Neural progenitor cell (in vitro differentiated cells): ENCODE results near the gene ANXA6. TPM values are rescaled to one million over a fixed set of nuclear protein-coding genes. Genes with fewer than 3 reads are reported as not detected.

Experiments used
- DNase-seq: peaks from one replicate; pipeline ENCODE4 v3.0.0-alpha.2; 2016; ENCODE audit warnings: low spot score
- H2AFZ ChIP-seq: fragments of 200-600 bp; sonication (generic); replicated peaks from 2 replicates; pipeline ENCODE4 v1.6.1; 2016; ENCODE audit warnings: antibody characterized with exemption
- H3F3A ChIP-seq: fragments of 200-600 bp; sonication (generic); 2 replicates; pipeline ENCODE4 v1.6.1; 2016; ENCODE audit warnings: antibody characterized with exemption, low read depth
- H3K27ac ChIP-seq: fragments of 200-600 bp; sonication (generic); 2 replicates; pipeline ENCODE4 v1.5.1; 2016; ENCODE audit warnings: mild to moderate bottlenecking
- H3K27me3 ChIP-seq: fragments of 200-600 bp; sonication (generic); 2 replicates; pipeline ENCODE4 v1.6.1; 2016; ENCODE audit warnings: mild to moderate bottlenecking, moderate library complexity
- H3K36me3 ChIP-seq: fragments of 200-600 bp; sonication (generic); 2 replicates; pipeline ENCODE4 v1.5.1; 2016
- H3K4me1 ChIP-seq: fragments of 200-600 bp; sonication (generic); 2 replicates; pipeline ENCODE4 v1.6.1; 2016; ENCODE audit warnings: mixed run types
- H3K4me2 ChIP-seq: fragments of 200-600 bp; sonication (generic); 2 replicates; pipeline ENCODE4 v1.6.1; 2016
- H3K4me3 ChIP-seq: fragments of 200-600 bp; sonication (generic); 2 replicates; pipeline ENCODE4 v1.5.1; 2016
- H3K79me2 ChIP-seq: fragments of 200-600 bp; sonication (generic); 2 replicates; pipeline ENCODE4 v1.6.1; 2016; ENCODE audit warnings: low read depth
- H3K9ac ChIP-seq: fragments of 200-600 bp; sonication (generic); 2 replicates; pipeline ENCODE4 v1.6.1; 2016
- H3K9me3 ChIP-seq: fragments of 200-600 bp; sonication (generic); 2 replicates; pipeline ENCODE4 v1.5.1; 2016; ENCODE audit warnings: low read depth
- H4K20me1 ChIP-seq: fragments of 200-600 bp; sonication (generic); 2 replicates; pipeline ENCODE4 v1.6.1; 2016; ENCODE audit warnings: low read depth
- H3K27ac Mint-ChIP-seq: 3 replicates; pipeline ENCODE4 v1.8.0; 2021; ENCODE audit warnings: mixed read lengths
- H3K27me3 Mint-ChIP-seq: 2 replicates; pipeline ENCODE4 v1.8.0; 2022; ENCODE audit warnings: low read depth, mild to moderate bottlenecking, inconsistent platforms, moderate library complexity, mixed read lengths; ENCODE audit not compliant: insufficient read depth
- H3K36me3 Mint-ChIP-seq: 3 replicates; pipeline ENCODE4 v1.8.0; 2021; ENCODE audit warnings: mixed read lengths
- H3K4me1 Mint-ChIP-seq: 3 replicates; pipeline ENCODE4 v1.8.0; 2021; ENCODE audit warnings: mixed read lengths
- H3K4me3 Mint-ChIP-seq: 3 replicates; pipeline ENCODE4 v1.8.0; 2021; ENCODE audit warnings: mild to moderate bottlenecking, moderate library complexity, mixed read lengths
- H3K9me3 Mint-ChIP-seq: 3 replicates; pipeline ENCODE4 v1.8.0; 2020; ENCODE audit warnings: mixed read lengths
- EZH2 ChIP-seq: fragments of 200-600 bp; sonication (generic); IDR thresholded peaks from 2 replicates; pipeline ENCODE4 v1.6.1; 2017; ENCODE audit warnings: antibody characterized with exemption, mild to moderate bottlenecking, moderate library complexity
- EZH2phosphoT487 ChIP-seq: fragments of 200-600 bp; sonication (generic); IDR thresholded peaks from 2 replicates; pipeline ENCODE4 v1.6.1; 2017; ENCODE audit warnings: antibody characterized with exemption
- total RNA-seq: library from RNA; depleted of rRNA; stranded (reverse); fragments of >200 nt; gene quantifications from 2 replicates; pipeline ENCODE4 v1.2.3, GENCODE V29; 2015; ENCODE audit warnings: low replicate concordance
- TF ChIP-seq, protein P1 (sequence below): fragments of 200-600 bp; sonication (generic); IDR thresholded peaks from 2 replicates; pipeline ENCODE4 v1.5.1; 2017; ENCODE audit warnings: antibody characterized with exemption, mild to moderate bottlenecking

Gene ANXA6
- total RNA-seq, 1 donor from 2014 or later, result 97.6 TPM

DNA sequence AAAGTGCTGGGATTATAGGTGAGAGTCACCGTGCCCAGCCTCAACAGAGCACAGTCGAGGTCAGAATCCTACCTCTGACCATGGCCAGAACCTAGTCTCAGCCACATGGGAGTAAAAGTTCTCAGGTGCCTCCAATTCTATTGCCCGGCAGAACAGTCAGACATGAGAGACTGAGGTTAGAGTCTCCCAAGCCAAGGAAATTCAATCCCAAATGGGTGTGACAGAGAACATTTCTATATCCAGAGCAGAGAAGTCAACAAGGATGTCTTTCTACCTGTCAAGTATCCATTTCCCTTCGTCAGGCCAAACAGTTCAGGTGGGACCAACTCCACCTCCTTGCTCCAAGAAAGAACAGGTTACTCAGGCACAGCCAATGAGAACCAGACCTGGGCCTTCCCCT lies 10.5 kb downstream of the ANXA6 start:
- Histone ChIP-seq H2AFZ (no peak overlapping the region), H3K36me3 (no peaks in the 10 kb centered on the region), H3K27ac (no peak overlapping the region), H3K9ac (no peak overlapping the region), H3K79me2 (no peaks in the 10 kb centered on the region), H3K4me3 (no peak overlapping the region), H3F3A (no peaks in the 10 kb centered on the region), H3K27me3 (no peaks in the 10 kb centered on the region), H3K9me3 (no peaks in the 10 kb centered on the region), H3K4me2 (no peak overlapping the region), H3K4me1 (peaks cover 16% of the 10 kb centered on the region), H4K20me1 (peaks cover 7% of the 10 kb centered on the region)
- Mint-ChIP-seq H3K4me1 (peaks cover 51% of the 10 kb centered on the region), H3K9me3 (no peaks in the 10 kb centered on the region), H3K27me3 (peaks cover 2% of the 10 kb centered on the region), H3K4me3 (no peak overlapping the region), H3K27ac (no peak overlapping the region), H3K36me3 (peaks cover 18% of the 10 kb centered on the region)
- no peak for TF ChIP-seq EZH2
- TF ChIP-seq, protein P1, sequence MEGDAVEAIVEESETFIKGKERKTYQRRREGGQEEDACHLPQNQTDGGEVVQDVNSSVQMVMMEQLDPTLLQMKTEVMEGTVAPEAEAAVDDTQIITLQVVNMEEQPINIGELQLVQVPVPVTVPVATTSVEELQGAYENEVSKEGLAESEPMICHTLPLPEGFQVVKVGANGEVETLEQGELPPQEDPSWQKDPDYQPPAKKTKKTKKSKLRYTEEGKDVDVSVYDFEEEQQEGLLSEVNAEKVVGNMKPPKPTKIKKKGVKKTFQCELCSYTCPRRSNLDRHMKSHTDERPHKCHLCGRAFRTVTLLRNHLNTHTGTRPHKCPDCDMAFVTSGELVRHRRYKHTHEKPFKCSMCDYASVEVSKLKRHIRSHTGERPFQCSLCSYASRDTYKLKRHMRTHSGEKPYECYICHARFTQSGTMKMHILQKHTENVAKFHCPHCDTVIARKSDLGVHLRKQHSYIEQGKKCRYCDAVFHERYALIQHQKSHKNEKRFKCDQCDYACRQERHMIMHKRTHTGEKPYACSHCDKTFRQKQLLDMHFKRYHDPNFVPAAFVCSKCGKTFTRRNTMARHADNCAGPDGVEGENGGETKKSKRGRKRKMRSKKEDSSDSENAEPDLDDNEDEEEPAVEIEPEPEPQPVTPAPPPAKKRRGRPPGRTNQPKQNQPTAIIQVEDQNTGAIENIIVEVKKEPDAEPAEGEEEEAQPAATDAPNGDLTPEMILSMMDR, result no peak
- TF ChIP-seq EZH2phosphoT487, result no peak
- DNase-seq, result no peak

- no peaks in the 10 kb centered on the region for H3F3A ChIP-seq
- Mint-ChIP-seq H3K4me3 (no peak overlapping the region), H3K4me1 (peaks cover 51% of the 10 kb centered on the region), H3K9me3 (no peaks in the 10 kb centered on the region), H3K27me3 (peaks cover 4% of the 10 kb centered on the region), H3K27ac (no peak overlapping the region), H3K36me3 (peaks cover 18% of the 10 kb centered on the region)
- DNase-seq, result no peak
- peaks cover 23% of the 10 kb centered on the region for H3K4me1 ChIP-seq
- no peak overlapping the region for H3K27ac ChIP-seq
- H3K27me3 ChIP-seq, result no peaks in the 10 kb centered on the region
- no peaks in the 10 kb centered on the region for H3K9me3 ChIP-seq
- TF ChIP-seq EZH2phosphoT487 (no peak), EZH2 (no peak)
- TF ChIP-seq, protein P1, result no peak
- no peak overlapping the region for H3K9ac ChIP-seq
- no peaks in the 10 kb centered on the region for H3K36me3 ChIP-seq
- H4K20me1 ChIP-seq, result peaks cover 14% of the 10 kb centered on the region
- H2AFZ ChIP-seq, result no peak overlapping the region
- no peaks in the 10 kb centered on the region for H3K79me2 ChIP-seq
- H3K4me2 ChIP-seq, result no peak overlapping the region
- H3K4me3 ChIP-seq, result no peak overlapping the region
These were observed 11.5 kb downstream of the ANXA6 start for GRCh38 chr5:151146061-151146460.

DNA sequence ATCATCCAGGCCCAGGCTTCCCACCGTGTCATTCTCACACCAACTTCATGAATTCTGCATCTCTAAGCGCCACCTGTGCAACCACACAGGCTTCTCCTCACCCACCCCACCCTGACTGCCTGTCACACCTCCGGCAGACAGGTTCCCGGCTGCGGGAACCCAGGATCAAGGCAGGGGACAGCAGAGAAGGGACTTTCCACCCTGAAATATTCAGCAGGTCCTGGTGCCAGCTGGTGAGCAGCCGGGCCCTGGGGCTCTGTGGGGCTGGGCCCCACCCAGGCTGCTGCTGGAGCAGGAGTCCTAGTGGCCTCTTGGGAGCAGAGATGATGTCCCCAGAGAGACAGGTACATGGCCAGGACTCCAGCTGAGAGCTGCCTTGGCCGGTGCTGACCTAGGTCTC lies 12.7 kb downstream of the ANXA6 start:
- Histone ChIP-seq H3K79me2 (no peaks in the 10 kb centered on the region), H4K20me1 (peaks cover 14% of the 10 kb centered on the region), H3K27ac (no peak overlapping the region), H3K4me1 (peaks cover 12% of the 10 kb centered on the region), H3K27me3 (no peaks in the 10 kb centered on the region), H3K4me2 (no peak overlapping the region), H2AFZ (no peak overlapping the region), H3K9ac (no peak overlapping the region), H3K4me3 (no peak overlapping the region), H3K36me3 (no peaks in the 10 kb centered on the region), H3F3A (no peaks in the 10 kb centered on the region), H3K9me3 (no peaks in the 10 kb centered on the region)
- Mint-ChIP-seq H3K9me3 (no peaks in the 10 kb centered on the region), H3K4me1 (peaks cover 44% of the 10 kb centered on the region), H3K27me3 (peaks cover 4% of the 10 kb centered on the region), H3K27ac (no peak overlapping the region), H3K4me3 (no peak overlapping the region), H3K36me3 (peaks cover 18% of the 10 kb centered on the region)
- no peak for DNase-seq
- TF ChIP-seq EZH2phosphoT487, result no peak
- no peak for TF ChIP-seq EZH2

- no peaks in the 10 kb centered on the region for H3F3A ChIP-seq
- peaks cover 7% of the 10 kb centered on the region for H3K4me1 ChIP-seq
- H3K36me3 Mint-ChIP-seq, result peaks cover 18% of the 10 kb centered on the region
- H2AFZ ChIP-seq, result no peak overlapping the region
- no peak overlapping the region for H3K27ac Mint-ChIP-seq
- TF ChIP-seq EZH2phosphoT487, result no peak
- TF ChIP-seq, protein P1, result no peak
- H3K27me3 Mint-ChIP-seq, result peaks cover 4% of the 10 kb centered on the region
- H3K4me3 Mint-ChIP-seq, result no peak overlapping the region
- no peak overlapping the region for H3K27ac ChIP-seq
- no peaks in the 10 kb centered on the region for H3K9me3 Mint-ChIP-seq
- no peaks in the 10 kb centered on the region for H3K27me3 ChIP-seq
- peaks cover 37% of the 10 kb centered on the region for H3K4me1 Mint-ChIP-seq
- no peak for DNase-seq
- peaks cover 14% of the 10 kb centered on the region for H4K20me1 ChIP-seq
- H3K36me3 ChIP-seq, result no peaks in the 10 kb centered on the region
- no peaks in the 10 kb centered on the region for H3K79me2 ChIP-seq
- no peaks in the 10 kb centered on the region for H3K9me3 ChIP-seq
- H3K4me3 ChIP-seq, result no peak overlapping the region
- H3K9ac ChIP-seq, result no peak overlapping the region
- H3K4me2 ChIP-seq, result no peak overlapping the region
These were observed 13.3 kb downstream of the ANXA6 start for GRCh38 chr5:151144275-151144674.
